ENCODE measurements around the gene PLA2G6. TPM values are rescaled to one million over a fixed set of nuclear protein-coding genes. Genes with fewer than 3 reads are reported as not detected.

Gene PLA2G6
- total RNA-seq, 2 donors from 2014 or later: 36.6 to 90.7 TPM

- H3K36me3 Mint-ChIP-seq (ENCODE audit: low read depth): peaks cover 48% of the 10 kb centered on the region
- peak overlapping the region; percentile 53 for H3K27ac Mint-ChIP-seq
- H3K27me3 Mint-ChIP-seq: no peaks in the 10 kb centered on the region
- ATAC-seq (replicated peaks): peak; percentile 14
- peaks cover 34% of the 10 kb centered on the region for H3K4me1 Mint-ChIP-seq
- H3K4me3 Mint-ChIP-seq: peak overlapping the region; percentile 79
- no peaks in the 10 kb centered on the region for H3K9me3 Mint-ChIP-seq
Measured at GRCh38 chr22:38203855-38204514, 22.4 kb upstream of the PLA2G6 start.

GRCh38 chr22:38203090-38203810 is 21.6 kb upstream of the PLA2G6 start:
- ATAC-seq (replicated peaks): peak; percentile 23
- H3K9me3 Mint-ChIP-seq: no peaks in the 10 kb centered on the region

GRCh38 chr22:38202437-38203089 is 20.9 kb upstream of the PLA2G6 start:
- H3K9me3 Mint-ChIP-seq: no peaks in the 10 kb centered on the region
- H3K36me3 Mint-ChIP-seq (ENCODE audit: low read depth): peaks cover 39% of the 10 kb centered on the region
- ATAC-seq (replicated peaks): peak; percentile 52
- no peaks in the 10 kb centered on the region for H3K27me3 Mint-ChIP-seq
- peak overlapping the region; percentile 79 for H3K4me3 Mint-ChIP-seq
- H3K4me1 Mint-ChIP-seq: peaks cover 35% of the 10 kb centered on the region
- peak overlapping the region; percentile 53 for H3K27ac Mint-ChIP-seq

More at GRCh38 chr22:38203090-38203810, 21.6 kb upstream of the PLA2G6 start:
- Mint-ChIP-seq H3K36me3 (ENCODE audit: low read depth) (peaks cover 46% of the 10 kb centered on the region), H3K4me3 (peak overlapping the region; percentile 79), H3K4me1 (peaks cover 35% of the 10 kb centered on the region), H3K27me3 (no peaks in the 10 kb centered on the region), H3K27ac (peak overlapping the region; percentile 53)

GRCh38 chr22:38201711-38202436 is 20.2 kb upstream of the PLA2G6 start, which contains the start of gene MAFF:
Gene MAFF (plus strand): TSS chr22:38201994. CDS start chr22:38213854, 11,860 bp downstream.
- H3K27ac Mint-ChIP-seq: peak within 1 kb of the TSS; percentile 89
- peaks cover 35% of the 10 kb centered on the region for H3K4me1 Mint-ChIP-seq
- H3K27me3 Mint-ChIP-seq: no peaks in the 10 kb centered on the region
- H3K9me3 Mint-ChIP-seq: no peaks in the 10 kb centered on the region
- peak within 1 kb of the TSS; percentile 79 for H3K4me3 Mint-ChIP-seq
- peaks cover 38% of the 10 kb centered on the region for H3K36me3 Mint-ChIP-seq (ENCODE audit: low read depth)
- ATAC-seq (replicated peaks): peak; percentile 74

- peak overlapping the region; percentile 79 for H3K4me3 Mint-ChIP-seq
- ATAC-seq (replicated peaks): no peak
- peaks cover 35% of the 10 kb centered on the region for H3K4me1 Mint-ChIP-seq
- peaks cover 35% of the 10 kb centered on the region for H3K36me3 Mint-ChIP-seq (ENCODE audit: low read depth)
- H3K27me3 Mint-ChIP-seq: no peaks in the 10 kb centered on the region
- peak overlapping the region; percentile 89 for H3K27ac Mint-ChIP-seq
- no peaks in the 10 kb centered on the region for H3K9me3 Mint-ChIP-seq
Measured at GRCh38 chr22:38201371-38201710, 19.7 kb upstream of the PLA2G6 start.

- peaks cover 31% of the 10 kb centered on the region for H3K36me3 Mint-ChIP-seq (ENCODE audit: low read depth)
Measured at GRCh38 chr22:38199826-38200559, 18.4 kb upstream of the PLA2G6 start.

GRCh38 chr22:38196791-38197419 is 15.3 kb upstream of the PLA2G6 start:
- H3K4me3 Mint-ChIP-seq: no peak overlapping the region
- ATAC-seq (replicated peaks): no peak
- no peak overlapping the region for H3K27ac Mint-ChIP-seq
- peaks cover 5% of the 10 kb centered on the region for H3K36me3 Mint-ChIP-seq (ENCODE audit: low read depth)
- no peaks in the 10 kb centered on the region for H3K9me3 Mint-ChIP-seq
- H3K27me3 Mint-ChIP-seq: no peaks in the 10 kb centered on the region
- peaks cover 19% of the 10 kb centered on the region for H3K4me1 Mint-ChIP-seq

More at GRCh38 chr22:38199826-38200559, 18.4 kb upstream of the PLA2G6 start:
- Mint-ChIP-seq H3K4me1 (peaks cover 30% of the 10 kb centered on the region), H3K4me3 (no peak overlapping the region), H3K27me3 (no peaks in the 10 kb centered on the region), H3K27ac (no peak overlapping the region), H3K9me3 (no peaks in the 10 kb centered on the region)
- ATAC-seq (replicated peaks): no peak

- no peak for ATAC-seq (replicated peaks)
- no peak overlapping the region for H3K27ac Mint-ChIP-seq
- H3K4me1 Mint-ChIP-seq: peaks cover 4% of the 10 kb centered on the region
- H3K27me3 Mint-ChIP-seq: no peaks in the 10 kb centered on the region
- no peaks in the 10 kb centered on the region for H3K36me3 Mint-ChIP-seq (ENCODE audit: low read depth)
- no peaks in the 10 kb centered on the region for H3K9me3 Mint-ChIP-seq
- H3K4me3 Mint-ChIP-seq: no peak overlapping the region
Measured at GRCh38 chr22:38193580-38193979, 11.9 kb upstream of the PLA2G6 start.

- Mint-ChIP-seq H3K4me3 (no peak overlapping the region), H3K4me1 (peaks cover 4% of the 10 kb centered on the region), H3K9me3 (no peaks in the 10 kb centered on the region), H3K27ac (peak overlapping the region; percentile 15), H3K27me3 (no peaks in the 10 kb centered on the region), H3K36me3 (ENCODE audit: low read depth) (no peaks in the 10 kb centered on the region)
- ATAC-seq (replicated peaks): no peak
Measured at GRCh38 chr22:38192475-38192863, 10.8 kb upstream of the PLA2G6 start.

GRCh38 chr22:38191731-38192474 is 10.3 kb upstream of the PLA2G6 start:
- H3K27ac Mint-ChIP-seq: peak overlapping the region; percentile 15
- ATAC-seq (replicated peaks): no peak
- no peaks in the 10 kb centered on the region for H3K27me3 Mint-ChIP-seq

GRCh38 chr22:38191055-38191454 is 9.4 kb upstream of the PLA2G6 start:
- Mint-ChIP-seq H3K4me3 (no peak overlapping the region), H3K27me3 (no peaks in the 10 kb centered on the region), H3K4me1 (peaks cover 4% of the 10 kb centered on the region), H3K9me3 (no peaks in the 10 kb centered on the region), H3K27ac (no peak overlapping the region), H3K36me3 (ENCODE audit: low read depth) (no peaks in the 10 kb centered on the region)
- no peak for ATAC-seq (replicated peaks)

More at GRCh38 chr22:38191731-38192474, 10.3 kb upstream of the PLA2G6 start:
- no peaks in the 10 kb centered on the region for H3K9me3 Mint-ChIP-seq
- H3K36me3 Mint-ChIP-seq (ENCODE audit: low read depth): no peaks in the 10 kb centered on the region
- peaks cover 4% of the 10 kb centered on the region for H3K4me1 Mint-ChIP-seq
- no peak overlapping the region for H3K4me3 Mint-ChIP-seq

- H3K27ac Mint-ChIP-seq: no peak overlapping the region
Measured at GRCh38 chr22:38190581-38190980, 9.0 kb upstream of the PLA2G6 start.

GRCh38 chr22:38189104-38189503 is 7.5 kb upstream of the PLA2G6 start:
- no peaks in the 10 kb centered on the region for H3K9me3 Mint-ChIP-seq
- no peaks in the 10 kb centered on the region for H3K4me1 Mint-ChIP-seq
- H3K27me3 Mint-ChIP-seq: no peaks in the 10 kb centered on the region
- no peak overlapping the region for H3K27ac Mint-ChIP-seq
- H3K4me3 Mint-ChIP-seq: no peak overlapping the region
- no peaks in the 10 kb centered on the region for H3K36me3 Mint-ChIP-seq (ENCODE audit: low read depth)
- ATAC-seq (replicated peaks): no peak

More at GRCh38 chr22:38190581-38190980, 9.0 kb upstream of the PLA2G6 start:
- H3K27me3 Mint-ChIP-seq: no peaks in the 10 kb centered on the region
- H3K9me3 Mint-ChIP-seq: no peaks in the 10 kb centered on the region
- H3K4me3 Mint-ChIP-seq: no peak overlapping the region
- no peak for ATAC-seq (replicated peaks)
- peaks cover 4% of the 10 kb centered on the region for H3K4me1 Mint-ChIP-seq
- H3K36me3 Mint-ChIP-seq (ENCODE audit: low read depth): no peaks in the 10 kb centered on the region

Data from activated T-helper 17 cell treated with anti-CD3 and anti-CD28 coated beads, Interleukin-2, amount 50 U/mL, for 72 hours (primary cell).